Mammary epithelial cell (primary cell): ENCODE results near the gene LSM3.

Experiments
- CTCF ChIP-seq, 2 donors: IDR thresholded peaks in 1 of 2; conservative IDR thresholded peaks in 1 of 2; 2 replicates each; pipeline ENCODE4 v1.5.1; 2011 to 2012; ENCODE audit warnings: inconsistent platforms in 2 of 2, low read length in 2 of 2, mild to moderate bottlenecking in 2 of 2, control low read depth in 1 of 2, low read depth in 1 of 2; ENCODE audit not compliant: insufficient read depth in 1 of 2; ENCODE audit errors: extremely low read depth in 1 of 2
- EZH2 ChIP-seq: IDR thresholded peaks from 2 replicates; pipeline ENCODE4 v1.6.1; 2012; ENCODE audit warnings: low read length, inconsistent platforms, borderline replicate concordance

DNA sequence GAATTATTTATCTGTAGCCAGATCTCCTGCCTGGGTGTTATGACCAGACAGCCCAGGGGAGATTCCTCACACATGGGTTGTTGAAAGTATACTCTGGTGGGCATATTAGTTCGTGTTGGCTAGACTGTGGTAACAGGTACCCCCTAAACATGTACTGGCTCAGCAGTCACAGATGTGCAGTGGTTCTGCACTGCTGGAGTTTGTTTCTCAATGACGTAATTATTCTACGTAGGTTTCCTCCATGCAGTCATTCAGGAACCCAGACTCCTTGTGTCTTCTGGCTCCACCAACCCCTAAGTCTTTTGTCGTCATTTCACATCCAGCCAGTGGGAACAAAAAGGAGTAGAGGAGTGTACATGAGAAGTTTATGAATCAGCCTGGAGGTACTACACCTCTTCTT is 16.2 kb downstream of the LSM3 start:
- TF ChIP-seq CTCF (conservative IDR thresholded peaks at IDR 0.05 in 1 of 2, IDR thresholded peaks at IDR 0.05 in 1 of 2; ENCODE audit: extremely low read depth in 1 of 2, insufficient read depth in 1 of 2, low read depth in 1 of 2, low read length in 2 of 2) (no peak), EZH2 (no peak)
